DND-41 (cell line): ENCODE data around the gene ARHGEF6.

ENCODE experiments used
- EZH2 ChIP-seq: IDR thresholded peaks from 3 replicates; pipeline ENCODE4 v1.6.1; 2012; ENCODE audit warnings: borderline replicate concordance, low read depth, mild to moderate bottlenecking, moderate library complexity, low read length, inconsistent platforms; ENCODE audit not compliant: severe bottlenecking
- TF ChIP-seq, protein P1 (sequence below): IDR thresholded peaks from 2 replicates; pipeline ENCODE4 v1.5.1; 2012; ENCODE audit warnings: borderline replicate concordance, low read length, moderate library complexity, mild to moderate bottlenecking; ENCODE audit not compliant: poor library complexity, severe bottlenecking; ENCODE audit errors: extremely low read depth

DNA sequence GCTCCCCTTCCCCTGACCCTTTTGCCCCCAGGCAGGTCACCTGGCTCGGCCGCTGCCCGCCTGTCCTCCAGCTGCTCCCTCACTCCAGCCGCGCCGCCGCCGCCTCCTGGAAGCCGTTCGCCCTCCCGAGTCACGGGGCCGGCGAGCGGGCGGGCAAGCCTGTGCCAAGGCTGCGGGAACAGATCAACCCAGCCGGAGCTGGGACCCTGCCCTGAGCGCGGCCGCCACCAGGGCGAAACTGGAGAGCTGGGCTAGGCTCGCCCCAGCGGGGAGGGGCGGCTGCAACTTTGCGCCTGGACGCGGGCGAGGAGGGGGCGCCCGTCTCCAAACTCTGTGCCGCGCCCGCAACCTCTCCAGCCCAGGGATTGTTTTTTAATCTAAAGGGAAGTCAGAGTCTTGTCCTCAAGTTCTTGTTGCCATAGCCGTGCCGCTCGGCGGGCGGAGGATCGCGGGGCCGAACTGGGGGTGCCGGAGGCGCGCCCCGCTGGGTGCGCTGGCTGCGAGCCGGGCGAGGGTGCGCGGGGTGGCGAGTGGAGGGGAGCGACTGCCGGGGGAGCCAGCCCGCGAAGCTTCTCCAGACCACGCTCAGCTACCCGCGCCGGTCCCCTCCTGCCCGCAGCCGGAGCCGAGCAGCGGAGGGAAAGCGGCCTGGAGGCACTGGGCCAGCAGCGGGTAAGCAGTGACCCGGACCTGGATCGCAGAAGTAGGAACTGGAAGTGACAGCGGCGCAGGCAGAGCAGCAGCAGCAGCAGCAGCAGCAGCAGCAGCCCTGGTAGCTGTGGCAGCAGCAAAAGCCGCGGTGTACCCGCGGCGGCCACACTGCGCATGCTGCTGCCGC is 13.4 kb downstream of the ARHGEF6 start:
- TF ChIP-seq, protein P1, sequence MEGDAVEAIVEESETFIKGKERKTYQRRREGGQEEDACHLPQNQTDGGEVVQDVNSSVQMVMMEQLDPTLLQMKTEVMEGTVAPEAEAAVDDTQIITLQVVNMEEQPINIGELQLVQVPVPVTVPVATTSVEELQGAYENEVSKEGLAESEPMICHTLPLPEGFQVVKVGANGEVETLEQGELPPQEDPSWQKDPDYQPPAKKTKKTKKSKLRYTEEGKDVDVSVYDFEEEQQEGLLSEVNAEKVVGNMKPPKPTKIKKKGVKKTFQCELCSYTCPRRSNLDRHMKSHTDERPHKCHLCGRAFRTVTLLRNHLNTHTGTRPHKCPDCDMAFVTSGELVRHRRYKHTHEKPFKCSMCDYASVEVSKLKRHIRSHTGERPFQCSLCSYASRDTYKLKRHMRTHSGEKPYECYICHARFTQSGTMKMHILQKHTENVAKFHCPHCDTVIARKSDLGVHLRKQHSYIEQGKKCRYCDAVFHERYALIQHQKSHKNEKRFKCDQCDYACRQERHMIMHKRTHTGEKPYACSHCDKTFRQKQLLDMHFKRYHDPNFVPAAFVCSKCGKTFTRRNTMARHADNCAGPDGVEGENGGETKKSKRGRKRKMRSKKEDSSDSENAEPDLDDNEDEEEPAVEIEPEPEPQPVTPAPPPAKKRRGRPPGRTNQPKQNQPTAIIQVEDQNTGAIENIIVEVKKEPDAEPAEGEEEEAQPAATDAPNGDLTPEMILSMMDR, result no peak
- TF ChIP-seq EZH2, result no peak
